ENCODE results near the gene PRSS50. TPM values are rescaled to one million over a fixed set of nuclear protein-coding genes. Genes with fewer than 3 reads are reported as not detected.

Gene PRSS50
- total RNA-seq, 1 donor from 2014 or later, result not detected

GRCh38 chr3:46671541-46672348 lies 45.9 kb downstream of the PRSS50 start:
- Histone ChIP-seq H3K27me3 (ENCODE audit: control insufficient read depth, insufficient read depth, low read length) (no peaks in the 10 kb centered on the region), H3K4me3 (ENCODE audit: low read depth, low read length) (no peak overlapping the region), H3K36me3 (ENCODE audit: control insufficient read depth, insufficient read depth, low read length) (peaks cover 55% of the 10 kb centered on the region)
- no peak for TF ChIP-seq CTCF (IDR thresholded peaks at IDR 0.05; ENCODE audit: insufficient read depth, low read length, severe bottlenecking)
- no peak for FAIRE-seq
- no peak for DNase-seq (ENCODE audit: low read depth)

GRCh38 chr3:46670891-46671427 lies 46.7 kb downstream of the PRSS50 start:
- no peak for DNase-seq (ENCODE audit: low read depth)
- Histone ChIP-seq H3K27me3 (ENCODE audit: control insufficient read depth, insufficient read depth, low read length) (no peaks in the 10 kb centered on the region), H3K4me3 (ENCODE audit: low read depth, low read length) (no peak overlapping the region), H3K36me3 (ENCODE audit: control insufficient read depth, insufficient read depth, low read length) (peaks cover 48% of the 10 kb centered on the region)
- TF ChIP-seq CTCF (IDR thresholded peaks at IDR 0.05; ENCODE audit: insufficient read depth, low read length, severe bottlenecking), result no peak
- FAIRE-seq, result peak; percentile 52

GRCh38 chr3:46670000-46670890 lies 47.4 kb downstream of the PRSS50 start:
- Histone ChIP-seq H3K4me3 (ENCODE audit: low read depth, low read length) (no peak overlapping the region), H3K36me3 (ENCODE audit: control insufficient read depth, insufficient read depth, low read length) (peaks cover 41% of the 10 kb centered on the region), H3K27me3 (ENCODE audit: control insufficient read depth, insufficient read depth, low read length) (no peaks in the 10 kb centered on the region)
- DNase-seq (ENCODE audit: low read depth) (no peak), FAIRE-seq (no peak)
- TF ChIP-seq CTCF (IDR thresholded peaks at IDR 0.05; ENCODE audit: insufficient read depth, low read length, severe bottlenecking), result no peak

GRCh38 chr3:46669191-46669999 lies 48.3 kb downstream of the PRSS50 start:
- no peak overlapping the region for H3K4me3 ChIP-seq (ENCODE audit: low read depth, low read length)
- peaks cover 32% of the 10 kb centered on the region for H3K36me3 ChIP-seq (ENCODE audit: control insufficient read depth, insufficient read depth, low read length)
- H3K27me3 ChIP-seq (ENCODE audit: control insufficient read depth, insufficient read depth, low read length), result no peaks in the 10 kb centered on the region
- TF ChIP-seq CTCF (IDR thresholded peaks at IDR 0.05; ENCODE audit: insufficient read depth, low read length, severe bottlenecking), result no peak
- FAIRE-seq (no peak), DNase-seq (ENCODE audit: low read depth) (no peak)

- peak; percentile 13 for DNase-seq (ENCODE audit: low read depth)
- no peak for TF ChIP-seq CTCF (IDR thresholded peaks at IDR 0.05; ENCODE audit: insufficient read depth, low read length, severe bottlenecking)
- FAIRE-seq, result no peak
- Histone ChIP-seq H3K27me3 (ENCODE audit: control insufficient read depth, insufficient read depth, low read length) (no peaks in the 10 kb centered on the region), H3K4me3 (ENCODE audit: low read depth, low read length) (no peak overlapping the region), H3K36me3 (ENCODE audit: control insufficient read depth, insufficient read depth, low read length) (peaks cover 24% of the 10 kb centered on the region)
Measured at GRCh38 chr3:46668591-46668990, 49.1 kb downstream of the PRSS50 start.
